AG09309 (cell line): ENCODE results near the gene CLBA1.

Experiments
- DNase-seq: peaks from one replicate; pipeline ENCODE4 v3.0.0-alpha.2; 2010; ENCODE audit warnings: low read depth
- H3K4me3 ChIP-seq: 2 replicates; pipeline ENCODE4 v1.5.1; 2011; ENCODE audit warnings: mild to moderate bottlenecking, low read depth, low read length, moderate library complexity; ENCODE audit not compliant: control insufficient read depth
- TF ChIP-seq, protein P1 (sequence below): IDR thresholded peaks from 2 replicates; pipeline ENCODE4 v1.5.1; 2011; ENCODE audit warnings: mild to moderate bottlenecking, low read depth, low read length, inconsistent platforms; ENCODE audit not compliant: insufficient read depth, control insufficient read depth; ENCODE audit errors: missing control alignments

The CLBA1 gene

GRCh38 chr14:104985675-104986486, at the start of gene CLBA1:
CLBA1 (plus strand) TSS chr14:104985788; CDS start chr14:104986432, 644 bp downstream.
- H3K4me3 ChIP-seq = peak within 1 kb of the TSS; percentile 78
- TF ChIP-seq, protein P1, sequence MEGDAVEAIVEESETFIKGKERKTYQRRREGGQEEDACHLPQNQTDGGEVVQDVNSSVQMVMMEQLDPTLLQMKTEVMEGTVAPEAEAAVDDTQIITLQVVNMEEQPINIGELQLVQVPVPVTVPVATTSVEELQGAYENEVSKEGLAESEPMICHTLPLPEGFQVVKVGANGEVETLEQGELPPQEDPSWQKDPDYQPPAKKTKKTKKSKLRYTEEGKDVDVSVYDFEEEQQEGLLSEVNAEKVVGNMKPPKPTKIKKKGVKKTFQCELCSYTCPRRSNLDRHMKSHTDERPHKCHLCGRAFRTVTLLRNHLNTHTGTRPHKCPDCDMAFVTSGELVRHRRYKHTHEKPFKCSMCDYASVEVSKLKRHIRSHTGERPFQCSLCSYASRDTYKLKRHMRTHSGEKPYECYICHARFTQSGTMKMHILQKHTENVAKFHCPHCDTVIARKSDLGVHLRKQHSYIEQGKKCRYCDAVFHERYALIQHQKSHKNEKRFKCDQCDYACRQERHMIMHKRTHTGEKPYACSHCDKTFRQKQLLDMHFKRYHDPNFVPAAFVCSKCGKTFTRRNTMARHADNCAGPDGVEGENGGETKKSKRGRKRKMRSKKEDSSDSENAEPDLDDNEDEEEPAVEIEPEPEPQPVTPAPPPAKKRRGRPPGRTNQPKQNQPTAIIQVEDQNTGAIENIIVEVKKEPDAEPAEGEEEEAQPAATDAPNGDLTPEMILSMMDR = no peak
- no peak for DNase-seq

DNA sequence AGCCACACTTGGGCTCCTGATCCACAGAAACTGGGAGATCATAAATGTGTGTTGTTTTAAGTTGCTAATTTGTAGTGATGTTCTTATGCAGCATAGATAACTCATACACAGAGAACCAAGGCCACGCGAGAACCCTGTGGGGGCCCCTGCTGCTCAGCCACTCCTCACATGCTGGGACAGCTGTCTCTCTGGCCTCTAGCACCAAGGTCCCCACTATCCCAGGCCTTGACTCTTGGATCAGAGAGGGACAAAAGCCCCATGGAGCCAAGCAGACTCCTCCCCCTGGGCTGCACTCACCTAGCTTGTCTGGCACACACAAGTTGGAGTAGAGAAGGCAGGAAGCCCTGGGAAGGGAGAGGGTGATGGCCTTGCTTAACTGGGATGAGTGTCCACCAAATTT, 49.6 kb upstream of the CLBA1 start:
- TF ChIP-seq, protein P1 = no peak

GRCh38 chr14:104936361-104937155, 49.0 kb upstream of the CLBA1 start:
- no peak overlapping the region for H3K4me3 ChIP-seq
- TF ChIP-seq, protein P1 = no peak
- DNase-seq = no peak

More for the DNA sequence above, 49.6 kb upstream of the CLBA1 start:
- H3K4me3 ChIP-seq = no peak overlapping the region
- no peak for DNase-seq

GRCh38 chr14:104937161-104937560, 48.4 kb upstream of the CLBA1 start:
- H3K4me3 ChIP-seq = no peak overlapping the region
- DNase-seq = no peak
- TF ChIP-seq, protein P1 = no peak

GRCh38 chr14:104937694-104938365, 47.8 kb upstream of the CLBA1 start:
- TF ChIP-seq, protein P1 = no peak
- no peak overlapping the region for H3K4me3 ChIP-seq
- no peak for DNase-seq

GRCh38 chr14:104938436-104938835, 47.2 kb upstream of the CLBA1 start:
- no peak for DNase-seq
- TF ChIP-seq, protein P1 = no peak
- no peak overlapping the region for H3K4me3 ChIP-seq
